ENCODE measurements around the gene FEM1B.

DNA sequence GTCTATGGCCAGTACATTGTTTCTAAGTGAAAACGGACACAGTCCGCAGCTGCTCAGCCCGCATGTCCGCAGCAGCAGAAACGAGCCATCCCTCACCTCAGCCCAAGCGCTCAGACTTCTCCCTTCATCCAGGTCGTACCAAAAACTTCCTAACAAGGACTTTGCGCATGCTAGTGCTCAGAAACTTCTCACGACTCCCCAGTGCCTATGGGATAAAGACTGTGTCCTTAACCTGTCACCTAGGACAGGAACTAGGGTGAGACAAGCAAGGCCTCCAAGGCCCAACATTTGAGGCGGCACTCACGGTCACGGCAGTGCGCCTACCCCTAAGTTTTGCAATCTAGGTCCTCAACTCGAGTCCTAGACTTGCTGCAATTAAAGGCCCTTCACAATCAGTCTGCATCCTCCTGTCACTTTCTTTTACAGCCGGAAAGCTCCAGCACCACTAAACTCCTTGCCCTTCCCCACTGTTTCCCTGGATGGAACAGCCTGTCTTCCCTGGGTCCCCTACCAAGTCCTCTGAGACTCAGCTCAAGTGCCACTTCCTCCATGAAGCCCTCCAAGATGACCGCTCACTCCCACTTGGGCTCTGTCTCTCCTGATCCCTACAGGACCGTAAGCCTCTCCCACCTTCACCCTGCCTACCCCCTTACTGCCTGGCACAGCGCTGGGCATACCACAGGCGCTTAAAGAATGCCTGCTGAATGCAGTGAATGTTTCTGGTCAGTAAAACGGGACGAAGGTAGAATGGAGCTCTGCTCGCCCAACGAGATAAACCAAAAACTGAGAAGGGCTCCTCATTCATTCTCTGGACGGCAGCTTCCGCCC, 49.2 kb upstream of the FEM1B start:
- no peak for TF ChIP-seq MAZ (IDR thresholded peaks at IDR 0.05; ENCODE audit: borderline replicate concordance, low read depth, low read length)
- no peak for TF ChIP-seq EP300 (IDR thresholded peaks at IDR 0.05)
- no peak for TF ChIP-seq JUN (IDR thresholded peaks at IDR 0.05)
- TF ChIP-seq ZNF302 (CRISPR knock-in tag; IDR thresholded peaks at IDR 0.05): no peak
- TF ChIP-seq CTCF (IDR thresholded peaks at IDR 0.05): no peak
- no peak for TF ChIP-seq MAX (IDR thresholded peaks at IDR 0.05)
- no peak for TF ChIP-seq HOXB13 (CRISPR knock-in tag; IDR thresholded peaks at IDR 0.05; ENCODE audit: low read depth)
- no peak for TF ChIP-seq POLR2AphosphoS2 (conservative IDR thresholded peaks at IDR 0.05; ENCODE audit: low read length)
- TF ChIP-seq ELK1 (IDR thresholded peaks at IDR 0.05; ENCODE audit: low read depth, low read length): no peak
